ENCODE data around the gene WASHC3. TPM values are rescaled to one million over a fixed set of nuclear protein-coding genes. Genes with fewer than 3 reads are reported as not detected.

The WASHC3 gene
- total and polyA plus RNA-seq, 9 donors: 24.8 to 72.8 (median 35.6) TPM

GRCh38 chr12:102062419-102062806 is 622 bp upstream of the WASHC3 start:
- no peak for TF ChIP-seq CTCF (IDR thresholded peaks at IDR 0.05)
- no peak for TF ChIP-seq EP300 (IDR thresholded peaks at IDR 0.05)
- TF ChIP-seq POLR2A (IDR thresholded peaks at IDR 0.05): no peak
- Histone ChIP-seq H3K27me3 (no peaks in the 10 kb centered on the region), H3K27ac (no peak overlapping the region), H3K9me3 (no peaks in the 10 kb centered on the region), H3K4me3 (peak overlapping the region; percentile 78), H3K36me3 (no peaks in the 10 kb centered on the region), H3K4me1 (ENCODE audit: insufficient read depth) (no peaks in the 10 kb centered on the region)
- 81 to 82% (median 82%) methylated on average over 11 of the region's 11 CpGs for WGBS, 3 donors
- intact Hi-C loops (cut with DNase I): no loop called here
- peak in 2 of 5 donors; percentile 28 to 29 for DNase-seq

DNA sequence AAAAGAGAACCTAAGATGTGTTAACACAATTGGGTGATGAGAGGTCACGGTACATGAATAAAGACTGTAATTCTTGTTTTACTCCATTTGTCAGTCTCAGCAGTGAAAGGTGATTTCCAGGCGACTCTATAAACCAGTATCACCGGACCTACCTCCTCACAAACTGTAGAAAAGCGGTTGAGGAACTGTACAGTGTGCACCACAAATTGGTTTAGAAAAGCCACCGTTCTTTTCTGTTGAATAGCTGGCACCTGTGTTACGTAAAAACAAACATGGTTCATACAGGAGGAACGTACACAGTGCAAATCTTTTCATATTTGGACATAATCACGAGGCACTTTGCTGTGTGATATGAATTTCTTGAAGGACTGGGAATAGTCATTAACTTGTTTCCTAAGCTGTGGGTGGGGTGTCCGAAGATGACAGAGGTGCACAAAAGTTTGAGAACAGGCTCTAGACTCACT is 663 bp downstream of the WASHC3 start:
- TF ChIP-seq CTCF (IDR thresholded peaks at IDR 0.05): no peak
- TF ChIP-seq EP300 (IDR thresholded peaks at IDR 0.05): no peak
- TF ChIP-seq POLR2A (IDR thresholded peaks at IDR 0.05): no peak
- intact Hi-C loops (cut with DNase I): no loop called here
- peak overlapping the region; percentile 46 to 81 for H3K27ac ChIP-seq
- peak overlapping the region; percentile 78 for H3K4me3 ChIP-seq
- no peak for DNase-seq
- H3K36me3 ChIP-seq: no peaks in the 10 kb centered on the region
- 32 to 37% (median 32%) methylated on average over 9 of the region's 9 CpGs for WGBS, 3 donors
- no peaks in the 10 kb centered on the region for H3K27me3 ChIP-seq
- H3K4me1 ChIP-seq (ENCODE audit: insufficient read depth): no peaks in the 10 kb centered on the region
- no peaks in the 10 kb centered on the region for H3K9me3 ChIP-seq

DNA sequence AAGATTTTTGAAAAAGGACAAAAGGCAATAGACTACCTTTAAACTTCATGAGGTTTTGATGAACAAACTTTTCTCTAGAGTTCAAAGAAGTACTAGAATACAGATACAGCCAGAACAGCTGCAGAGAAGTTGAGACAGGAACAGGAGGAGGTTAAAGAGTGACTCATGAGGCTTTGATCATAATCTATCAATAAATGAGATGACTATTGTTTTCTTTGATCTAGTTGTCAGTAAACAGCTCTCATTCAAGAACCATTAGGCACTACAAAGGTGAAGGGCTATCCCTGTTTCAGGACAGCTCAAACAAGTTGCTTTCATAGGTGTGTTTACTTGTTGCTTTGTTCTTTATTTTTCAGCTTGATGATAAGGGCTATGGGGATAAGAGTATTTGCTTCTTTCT is 2.4 kb downstream of the WASHC3 start:
- H3K4me3 ChIP-seq: no peak overlapping the region
- H3K36me3 ChIP-seq: no peaks in the 10 kb centered on the region
- H3K4me1 ChIP-seq (ENCODE audit: insufficient read depth): no peaks in the 10 kb centered on the region
- intact Hi-C loops (cut with DNase I): no loop called here
- H3K9me3 ChIP-seq: no peaks in the 10 kb centered on the region
- TF ChIP-seq POLR2A (IDR thresholded peaks at IDR 0.05) (no peak), CTCF (IDR thresholded peaks at IDR 0.05) (no peak), EP300 (IDR thresholded peaks at IDR 0.05) (no peak)
- no peak overlapping the region for H3K27ac ChIP-seq
- no peaks in the 10 kb centered on the region for H3K27me3 ChIP-seq
- DNase-seq: no peak

GRCh38 chr12:102054345-102054744 is 7.4 kb downstream of the WASHC3 start:
- no peaks in the 10 kb centered on the region for H3K4me1 ChIP-seq (ENCODE audit: insufficient read depth)
- H3K36me3 ChIP-seq: no peaks in the 10 kb centered on the region
- H3K27me3 ChIP-seq: no peaks in the 10 kb centered on the region
- DNase-seq: no peak
- no peak overlapping the region for H3K27ac ChIP-seq
- no peaks in the 10 kb centered on the region for H3K9me3 ChIP-seq
- intact Hi-C loops (cut with DNase I): no loop called here
- 94 to 97% (median 96%) methylated on average over 4 of the region's 4 CpGs for WGBS, 3 donors
- TF ChIP-seq CTCF (IDR thresholded peaks at IDR 0.05) (no peak), POLR2A (IDR thresholded peaks at IDR 0.05) (no peak), EP300 (IDR thresholded peaks at IDR 0.05) (no peak)
- no peak overlapping the region for H3K4me3 ChIP-seq

- Histone ChIP-seq H3K27me3 (no peaks in the 10 kb centered on the region), H3K4me3 (no peak overlapping the region), H3K9me3 (no peaks in the 10 kb centered on the region), H3K36me3 (no peaks in the 10 kb centered on the region), H3K27ac (no peak overlapping the region), H3K4me1 (ENCODE audit: insufficient read depth) (no peaks in the 10 kb centered on the region)
- DNase-seq: peak in 1 of 5 donors; percentile 15
- intact Hi-C loops (cut with DNase I): no loop called here
- TF ChIP-seq EP300 (IDR thresholded peaks at IDR 0.05): no peak
- no peak for TF ChIP-seq POLR2A (IDR thresholded peaks at IDR 0.05)
- no peak for TF ChIP-seq CTCF (IDR thresholded peaks at IDR 0.05)
Measured at GRCh38 chr12:102053062-102053349, 8.8 kb downstream of the WASHC3 start.
